ENCODE measurements around the gene MICAL3.

- TF ChIP-seq CTCF (IDR thresholded peaks at IDR 0.05): no peak
- TF ChIP-seq EZH2 (IDR thresholded peaks at IDR 0.05): no peak
- no peak for TF ChIP-seq EZH2phosphoT487 (IDR thresholded peaks at IDR 0.05)
Observed at GRCh38 chr22:17796695-17797094, 227.7 kb downstream of the MICAL3 start.

Data from neural progenitor cell (in vitro differentiated cells).